CD8-positive, alpha-beta memory T cell (primary cell): ENCODE data around the gene ZBTB46. TPM values are rescaled to one million over a fixed set of nuclear protein-coding genes. Genes with fewer than 3 reads are reported as not detected.
A peak's percentile ranks its signal among the peaks of the same experiment; 100 is the strongest.

ENCODE experiments used
- CTCF ChIA-PET: fragments of 350-600 bp; sonication (Branson Sonifier 250); formaldehyde crosslinking; loops from one replicate; lab custom pipeline; 2021; ENCODE audit warnings: antibody characterized with exemption; lab: Charles Lee
- POLR2A ChIA-PET: fragments of 350-600 bp; sonication (Branson Sonifier 250); formaldehyde crosslinking; loops from one replicate; lab custom pipeline; 2021; ENCODE audit warnings: antibody characterized with exemption; lab: Charles Lee
- DNase-seq, 5 donors: peaks; one replicate each; pipeline versions ENCODE4 v3.0.0 to v3.0.0-alpha.2; 2020 to 2022; ENCODE audit warnings: mixed read lengths in 1 of 5
- H3K27ac ChIP-seq: one replicate; pipeline ENCODE4 v1.7.0; 2013; ENCODE audit warnings: low read depth, mild to moderate bottlenecking, low read length, moderate library complexity
- H3K27me3 ChIP-seq: 2 replicates; pipeline ENCODE4 v1.7.0; 2013; ENCODE audit warnings: low read length, mild to moderate bottlenecking; ENCODE audit not compliant: insufficient read depth, poor library complexity, severe bottlenecking
- H3K36me3 ChIP-seq: 2 replicates; pipeline ENCODE4 v1.7.0; 2013; ENCODE audit warnings: mild to moderate bottlenecking, low read length, moderate library complexity; ENCODE audit not compliant: insufficient read depth
- H3K4me1 ChIP-seq: 2 replicates; pipeline ENCODE4 v1.7.0; 2013; ENCODE audit warnings: mild to moderate bottlenecking, low read length, moderate library complexity; ENCODE audit not compliant: insufficient read depth
- H3K4me3 ChIP-seq: 2 replicates; pipeline ENCODE4 v1.7.0; 2013; ENCODE audit warnings: mild to moderate bottlenecking, low read length
- H3K9me3 ChIP-seq: 2 replicates; pipeline ENCODE4 v1.7.0; 2013; ENCODE audit warnings: mild to moderate bottlenecking, low read length
- H3K27ac Mint-ChIP-seq, 8 donors: one replicate each; pipeline ENCODE4 v1.8.0; 2020 to 2021; ENCODE audit warnings: mixed read lengths in 8 of 8, mild to moderate bottlenecking in 6 of 8, inconsistent platforms in 3 of 8, moderate library complexity in 3 of 8
- H3K27me3 Mint-ChIP-seq, 2 donors: one replicate each; pipeline ENCODE4 v1.8.0; 2020 to 2021; ENCODE audit warnings: mixed read lengths in 2 of 2, mild to moderate bottlenecking in 1 of 2, moderate library complexity in 1 of 2
- H3K36me3 Mint-ChIP-seq, 3 donors: one replicate each; pipeline ENCODE4 v1.8.0; 2020 to 2021; ENCODE audit warnings: mixed read lengths in 3 of 3, inconsistent platforms in 1 of 3, mild to moderate bottlenecking in 1 of 3
- H3K4me1 Mint-ChIP-seq, 3 donors: one replicate each; pipeline ENCODE4 v1.8.0; 2020 to 2021; ENCODE audit warnings: mixed read lengths in 3 of 3, inconsistent platforms in 1 of 3, mild to moderate bottlenecking in 1 of 3
- H3K4me3 Mint-ChIP-seq, 7 donors: one replicate each; pipeline ENCODE4 v1.8.0; 2020 to 2021; ENCODE audit warnings: mixed read lengths in 7 of 7, mild to moderate bottlenecking in 6 of 7, moderate library complexity in 4 of 7, inconsistent platforms in 2 of 7
- H3K9me3 Mint-ChIP-seq, 5 donors: one replicate each; pipeline ENCODE4 v1.8.0; 2020 to 2022; ENCODE audit warnings: mixed read lengths in 5 of 5, mild to moderate bottlenecking in 3 of 5, moderate library complexity in 2 of 5, inconsistent platforms in 1 of 5
- polyA plus RNA-seq: library from polyadenylated mRNA; unstranded; fragments of 300-500 nt; fragmentation: Illumina TruSeq; gene quantifications from one replicate; pipeline ENCODE4 v1.2.3, GENCODE V29; 2021
- total RNA-seq, 2 experiments: library from RNA; stranded (reverse); gene quantifications; one replicate each; pipeline ENCODE4 v1.2.3, GENCODE V29; 2021

Gene ZBTB46
- total and polyA plus RNA-seq, 3 experiments from 2014 or later, result 0.08 to 0.39 (median 0.31) TPM

- Histone ChIP-seq H3K27ac (no peak overlapping the region), H3K4me3 (no peak overlapping the region), H3K36me3 (no peaks in the 10 kb centered on the region), H3K9me3 (no peaks in the 10 kb centered on the region), H3K27me3 (no peaks in the 10 kb centered on the region), H3K4me1 (peaks cover 12% of the 10 kb centered on the region)
- ChIA-PET POLR2A (interaction anchor here (1.2 kb wide), 1 partner anchor 21 kb away, joined by 3 read pairs; no protein-coding TSS in a partner anchor), CTCF (interaction anchor here (1.1 to 1.2 kb wide), 2 partner anchors 24 to 28 kb away, joined by 3 to 4 read pairs; no protein-coding TSS in a partner anchor)
- H3K27me3 Mint-ChIP-seq, result no peaks in the 10 kb centered on the region
- H3K9me3 Mint-ChIP-seq, result no peaks in the 10 kb centered on the region
- no peak overlapping the region for H3K4me3 Mint-ChIP-seq
- peak overlapping the region in 2 of 8 donors; percentile 30 to 41 for H3K27ac Mint-ChIP-seq
- no peak for DNase-seq
- peaks cover 6 to 22% (median 18%) of the 10 kb centered on the region in 3 donors for H3K4me1 Mint-ChIP-seq
- H3K36me3 Mint-ChIP-seq, result no peaks in the 10 kb centered on the region
Observed at GRCh38 chr20:63758152-63758551, 72.9 kb downstream of the ZBTB46 start.

DNA sequence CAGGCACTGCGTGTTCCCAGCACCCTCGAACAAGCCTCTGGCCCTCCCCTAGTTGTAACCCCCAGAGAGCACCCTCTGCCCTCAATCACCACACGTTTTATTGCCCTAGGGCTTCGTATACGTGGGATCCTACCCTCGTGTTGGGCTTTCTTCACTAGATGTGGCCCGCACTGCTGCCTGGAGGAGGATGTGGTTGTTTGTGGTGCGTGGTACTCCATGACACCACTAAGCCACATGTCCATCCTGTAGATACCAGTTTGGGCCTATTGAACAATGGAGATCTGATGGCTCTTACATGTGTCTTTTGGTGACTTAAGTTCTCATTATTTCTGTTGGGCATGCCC is 74.4 kb downstream of the ZBTB46 start:
- ChIA-PET POLR2A (no interaction called here), CTCF (no interaction called here)

DNA sequence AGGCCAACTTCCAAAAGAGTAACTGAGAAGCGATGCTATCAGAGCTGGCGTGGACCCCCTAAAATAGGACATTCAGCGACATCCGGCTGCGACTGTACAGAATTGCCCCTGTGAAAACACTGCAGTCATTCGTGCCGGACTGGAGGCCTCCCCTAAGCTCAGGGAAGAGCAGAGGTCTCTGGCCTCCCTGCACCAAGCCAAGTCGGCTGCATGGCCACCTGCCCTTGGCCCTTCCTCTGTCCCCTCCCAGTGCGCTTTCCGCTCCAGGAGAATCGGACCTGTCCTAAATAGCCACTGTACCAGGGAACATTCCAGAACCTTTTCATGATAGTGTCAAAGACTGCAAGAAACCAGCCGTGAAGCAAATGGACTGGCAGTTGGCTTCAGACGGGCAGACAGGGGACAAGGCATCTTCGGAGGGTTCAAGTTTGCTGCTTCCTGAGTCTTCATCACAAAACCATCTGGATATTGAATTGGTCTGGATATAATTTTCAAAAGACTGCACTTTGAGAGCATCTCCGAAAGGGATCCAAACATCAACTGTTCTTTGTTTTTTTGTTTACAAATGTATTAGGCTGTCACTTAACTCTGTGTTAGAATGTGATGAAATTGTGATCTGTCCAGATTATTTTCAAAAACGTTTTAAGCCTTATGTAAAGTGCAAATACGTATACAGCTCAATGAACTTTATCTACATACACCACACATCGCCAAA is 75.0 kb downstream of the ZBTB46 start:
- no peaks in the 10 kb centered on the region for H3K9me3 ChIP-seq
- H3K27ac ChIP-seq, result no peak overlapping the region
- ChIA-PET CTCF (interaction anchor here (1.2 kb wide), 1 partner anchor 219 kb away, joined by 3 read pairs; the partner anchor contains the start of gene PTK6), POLR2A (no interaction called here)
- Mint-ChIP-seq H3K36me3 (no peaks in the 10 kb centered on the region), H3K27ac (peak overlapping the region in 1 of 8 donors; percentile 39), H3K9me3 (no peaks in the 10 kb centered on the region), H3K4me3 (peak overlapping the region in 1 of 7 donors; percentile 46), H3K4me1 (peaks cover 13 to 24% (median 23%) of the 10 kb centered on the region in 3 donors), H3K27me3 (no peaks in the 10 kb centered on the region)
- no peak overlapping the region for H3K4me3 ChIP-seq
- peaks cover 16% of the 10 kb centered on the region for H3K4me1 ChIP-seq
- no peaks in the 10 kb centered on the region for H3K36me3 ChIP-seq
- DNase-seq, result no peak
- H3K27me3 ChIP-seq, result no peaks in the 10 kb centered on the region

More for the DNA sequence above, 74.4 kb downstream of the ZBTB46 start:
- H3K36me3 ChIP-seq, result no peaks in the 10 kb centered on the region
- Mint-ChIP-seq H3K36me3 (no peaks in the 10 kb centered on the region), H3K4me1 (peaks cover 10 to 22% (median 20%) of the 10 kb centered on the region in 3 donors), H3K27ac (peak overlapping the region in 2 of 8 donors; percentile 29 to 39), H3K9me3 (no peaks in the 10 kb centered on the region), H3K4me3 (peak overlapping the region in 2 of 7 donors; percentile 15 to 46), H3K27me3 (no peaks in the 10 kb centered on the region)
- peaks cover 12% of the 10 kb centered on the region for H3K4me1 ChIP-seq
- H3K9me3 ChIP-seq, result no peaks in the 10 kb centered on the region
- H3K27ac ChIP-seq, result no peak overlapping the region
- no peaks in the 10 kb centered on the region for H3K27me3 ChIP-seq
- H3K4me3 ChIP-seq, result no peak overlapping the region
- peak in 1 of 5 donors; percentile 42 for DNase-seq

GRCh38 chr20:63754008-63754407 is 77.1 kb downstream of the ZBTB46 start:
- peak overlapping the region in 2 of 7 donors; percentile 41 to 62 for H3K4me3 Mint-ChIP-seq
- no peak for DNase-seq
- CTCF ChIA-PET, result interaction anchor here (1.0 kb wide), 1 partner anchor 46 kb away, joined by 3 read pairs; the partner anchor contains the start of genes ARFRP1 and ZGPAT
- H3K9me3 Mint-ChIP-seq, result no peaks in the 10 kb centered on the region
- H3K27me3 Mint-ChIP-seq, result no peaks in the 10 kb centered on the region
- peaks cover 30 to 34% (median 32%) of the 10 kb centered on the region in 3 donors for H3K4me1 Mint-ChIP-seq
- POLR2A ChIA-PET, result no interaction called here
- Histone ChIP-seq H3K27me3 (no peaks in the 10 kb centered on the region), H3K27ac (no peak overlapping the region), H3K4me1 (peaks cover 32% of the 10 kb centered on the region), H3K36me3 (no peaks in the 10 kb centered on the region), H3K9me3 (no peaks in the 10 kb centered on the region), H3K4me3 (no peak overlapping the region)
- no peaks in the 10 kb centered on the region for H3K36me3 Mint-ChIP-seq
- peak overlapping the region in 4 of 8 donors; percentile 48 to 80 (median 62) for H3K27ac Mint-ChIP-seq

- Histone ChIP-seq H3K9me3 (no peaks in the 10 kb centered on the region), H3K4me1 (peaks cover 32% of the 10 kb centered on the region), H3K27me3 (no peaks in the 10 kb centered on the region), H3K36me3 (no peaks in the 10 kb centered on the region), H3K4me3 (no peak overlapping the region), H3K27ac (no peak overlapping the region)
- no peaks in the 10 kb centered on the region for H3K36me3 Mint-ChIP-seq
- no peaks in the 10 kb centered on the region for H3K9me3 Mint-ChIP-seq
- H3K27me3 Mint-ChIP-seq, result no peaks in the 10 kb centered on the region
- H3K4me1 Mint-ChIP-seq, result peaks cover 32 to 38% (median 34%) of the 10 kb centered on the region in 3 donors
- no peak overlapping the region for H3K4me3 Mint-ChIP-seq
- DNase-seq, result no peak
- ChIA-PET POLR2A (no interaction called here), CTCF (interaction anchor here (1.0 kb wide), 1 partner anchor 46 kb away, joined by 3 read pairs; the partner anchor contains the start of genes ARFRP1 and ZGPAT)
- peak overlapping the region in 2 of 8 donors; percentile 40 to 80 for H3K27ac Mint-ChIP-seq
Observed at GRCh38 chr20:63753381-63753780, 77.7 kb downstream of the ZBTB46 start.

DNA sequence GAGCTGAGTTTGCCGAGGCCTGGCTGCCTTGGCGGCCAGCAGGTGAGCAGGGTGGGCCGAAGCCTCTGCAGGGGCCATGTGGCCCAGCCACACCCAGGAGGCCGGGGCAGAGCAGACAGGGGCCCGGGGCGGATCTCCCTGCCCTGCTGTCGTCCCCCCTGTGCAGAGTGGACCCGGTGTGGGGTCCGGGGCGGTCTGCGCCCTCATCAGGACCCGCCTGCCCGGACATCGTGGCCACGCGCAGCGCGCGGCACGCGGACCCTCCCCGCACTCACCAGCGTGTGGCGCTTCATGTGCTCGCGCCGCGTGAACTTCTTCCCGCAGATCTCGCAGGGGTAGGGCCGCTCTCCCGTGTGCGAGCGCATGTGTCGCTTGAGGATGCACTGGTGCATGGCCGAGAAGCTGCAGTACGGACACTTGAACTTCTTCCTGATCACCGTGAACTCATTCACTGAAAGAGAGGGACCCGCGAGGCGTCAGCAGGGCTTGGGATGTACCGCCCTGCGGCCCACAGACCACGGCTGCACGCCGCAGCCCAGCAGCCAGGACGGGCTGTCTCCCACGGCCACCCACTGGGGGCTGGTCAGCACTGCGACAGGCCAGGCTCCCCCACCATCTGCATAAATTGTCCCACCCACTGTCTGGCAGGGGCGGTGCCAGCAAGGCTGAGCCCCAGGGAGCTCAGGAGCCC is 78.5 kb downstream of the ZBTB46 start:
- Mint-ChIP-seq H3K4me3 (no peak overlapping the region), H3K9me3 (no peaks in the 10 kb centered on the region), H3K36me3 (no peaks in the 10 kb centered on the region), H3K4me1 (peaks cover 32 to 35% (median 34%) of the 10 kb centered on the region in 3 donors), H3K27ac (no peak overlapping the region), H3K27me3 (no peaks in the 10 kb centered on the region)
- H3K27me3 ChIP-seq, result no peaks in the 10 kb centered on the region
- no peaks in the 10 kb centered on the region for H3K9me3 ChIP-seq
- no peak overlapping the region for H3K27ac ChIP-seq
- DNase-seq, result no peak
- H3K36me3 ChIP-seq, result no peaks in the 10 kb centered on the region
- ChIA-PET POLR2A (interaction anchor here (1.0 to 5.0 kb wide), 2 partner anchors 8 to 15 kb away, joined by 7 to 31 read pairs; partner anchors contain the start of genes LIME1 and SLC2A4RG), CTCF (interaction anchor here (1.9 to 2.6 kb wide), 2 partner anchors 15 to 45 kb away, joined by 9 to 14 read pairs; partner anchors contain the start of genes ARFRP1, LIME1 and ZGPAT)
- no peak overlapping the region for H3K4me3 ChIP-seq
- H3K4me1 ChIP-seq, result peaks cover 32% of the 10 kb centered on the region

DNA sequence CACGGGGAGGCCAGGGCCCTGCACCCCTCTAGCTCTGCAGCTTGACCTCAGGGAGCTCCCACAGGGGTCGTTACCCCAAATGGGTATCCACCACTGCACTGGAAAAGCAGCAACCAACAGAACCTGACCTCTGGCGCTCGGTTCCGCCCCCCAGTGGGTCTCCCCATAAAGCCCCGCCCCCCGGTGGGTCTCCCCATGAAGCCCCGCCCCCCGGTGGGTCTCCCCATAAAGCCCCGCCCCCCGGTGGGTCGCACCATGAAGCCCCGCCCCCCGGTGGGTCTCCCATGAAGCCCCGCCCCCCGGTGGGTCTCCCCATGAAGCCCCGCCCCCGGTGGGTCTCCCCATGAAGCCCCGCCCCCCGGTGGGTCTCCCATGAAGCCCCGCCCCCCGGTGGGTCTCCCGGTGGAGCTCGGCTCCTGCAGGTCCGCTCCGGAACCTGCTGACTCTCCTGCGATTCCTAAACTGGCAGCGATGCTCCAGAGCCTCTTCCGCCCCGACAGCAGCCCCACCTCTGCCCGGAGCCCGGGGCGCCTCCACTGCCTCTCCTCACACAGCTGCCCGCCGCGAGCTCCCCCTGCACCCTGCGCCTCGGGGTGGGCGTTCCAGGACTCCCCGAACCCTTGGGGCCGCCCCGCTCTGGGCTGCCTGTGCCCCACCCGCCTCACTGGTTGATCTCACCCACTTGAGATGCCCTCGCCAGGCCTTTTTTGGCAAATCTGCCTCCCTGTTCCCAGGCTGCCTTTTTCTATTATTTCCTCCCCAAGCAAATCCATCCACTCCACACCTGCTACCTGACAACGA is 79.4 kb downstream of the ZBTB46 start:
- Histone ChIP-seq H3K27me3 (no peaks in the 10 kb centered on the region), H3K9me3 (no peaks in the 10 kb centered on the region), H3K4me1 (peaks cover 30% of the 10 kb centered on the region), H3K4me3 (peak overlapping the region; percentile 40), H3K36me3 (no peaks in the 10 kb centered on the region), H3K27ac (no peak overlapping the region)
- Mint-ChIP-seq H3K36me3 (no peaks in the 10 kb centered on the region), H3K9me3 (no peaks in the 10 kb centered on the region), H3K4me3 (peak overlapping the region in 6 of 7 donors; percentile 66 to 85 (median 82)), H3K27ac (peak overlapping the region in 7 of 8 donors; percentile 81 to 97 (median 89)), H3K4me1 (peaks cover 25 to 33% (median 29%) of the 10 kb centered on the region in 3 donors), H3K27me3 (no peaks in the 10 kb centered on the region)
- peak in 3 of 5 donors; percentile 19 to 52 (median 33) for DNase-seq
- POLR2A ChIA-PET, result interaction anchor here (0.6 to 5.0 kb wide), 7 partner anchors 8 to 113 kb away, joined by 3 to 31 read pairs (median 5); partner anchors contain the start of genes ARFRP1, LIME1, SLC2A4RG and TPD52L2
- CTCF ChIA-PET, result interaction anchor here (1.7 to 2.6 kb wide), 4 partner anchors 11 to 44 kb away, joined by 4 to 14 read pairs (median 10); partner anchors contain the start of genes ARFRP1, LIME1 and ZGPAT
